Stimulated activated CD8-positive, alpha-beta memory T cell treated with anti-CD3 and anti-CD28 coated beads, Interleukin-4, amount 100 ng/mL, for 24 hours (primary cell): Measurements from ENCODE around the gene ZDHHC6.
"Not testable (repeated sequence)": the region's sequence is repeated elsewhere in the genome, so short reads cannot be mapped to it uniquely, and the experiment has no call there.

Experiments used
- DNase-seq: peaks from one replicate; pipeline ENCODE4 v3.0.0-alpha.2; 2020; ENCODE audit warnings: low read depth

The ZDHHC6 gene

DNA sequence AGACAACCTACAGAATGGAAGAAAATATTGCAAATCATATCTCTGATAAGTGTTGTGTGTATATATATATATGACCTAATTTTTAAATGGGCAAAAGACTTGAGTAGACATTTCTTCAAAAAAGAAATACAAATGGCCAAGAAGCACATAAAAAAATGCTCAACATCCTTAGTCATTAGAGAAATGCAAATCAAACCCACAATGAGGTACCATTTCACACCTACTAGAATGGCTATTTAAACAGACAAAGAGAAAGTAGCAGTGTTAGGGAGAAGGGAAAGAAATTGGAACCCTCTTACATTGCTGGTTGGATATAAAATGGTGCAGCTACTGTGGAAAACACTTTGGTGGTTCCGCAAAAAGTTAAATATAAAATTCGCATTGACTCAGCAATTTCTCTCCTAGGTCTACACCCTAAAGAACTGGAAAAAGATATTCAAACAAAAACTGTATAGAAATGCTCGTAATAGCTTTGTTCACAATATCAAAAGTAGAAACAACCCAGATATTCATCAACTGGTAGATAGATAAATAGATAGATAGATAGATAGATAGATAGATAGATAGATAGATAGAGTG lies 56.5 kb downstream of the ZDHHC6 start:
- DNase-seq: no peak

- DNase-seq: no peak
Observed at GRCh38 chr10:112389271-112389822, 57.4 kb downstream of the ZDHHC6 start.

DNA sequence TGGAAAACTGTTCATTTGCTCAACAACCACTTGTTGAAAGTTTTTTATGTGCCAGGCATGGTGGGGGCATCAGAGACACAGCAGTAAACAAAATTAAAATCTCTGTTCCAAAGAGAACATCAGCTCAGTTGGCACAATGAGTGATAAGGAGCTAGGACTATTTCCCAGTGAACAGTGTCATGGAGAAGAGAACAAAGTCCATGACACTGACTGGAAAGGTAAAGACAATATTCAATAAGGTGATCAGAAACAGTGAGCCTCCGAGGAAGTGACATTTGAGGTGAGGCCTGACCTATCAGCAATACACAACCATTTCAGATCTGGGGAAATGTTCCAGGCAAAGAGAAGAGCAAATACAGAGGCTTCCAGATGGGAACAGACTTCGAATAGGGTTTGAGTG lies 58.2 kb downstream of the ZDHHC6 start:
- DNase-seq: no peak

DNA sequence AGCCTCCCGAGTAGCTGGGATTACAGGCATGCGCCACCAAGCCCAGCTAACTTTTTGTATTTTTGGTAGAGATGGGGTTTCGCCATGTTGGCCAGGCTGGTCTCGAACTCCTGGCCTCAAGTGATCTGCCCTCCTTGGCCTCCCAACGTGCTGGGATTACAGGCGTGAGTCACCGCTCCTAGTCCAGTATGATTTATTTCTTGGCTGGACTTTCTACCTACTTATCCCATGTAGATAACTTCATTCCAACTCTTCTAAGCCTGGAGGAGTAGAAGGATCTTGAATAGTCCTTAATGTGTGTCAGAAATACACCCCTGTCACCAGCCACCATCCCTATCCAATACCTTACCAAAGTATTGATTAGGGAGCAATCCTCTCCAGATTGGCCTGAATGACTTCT lies 58.7 kb downstream of the ZDHHC6 start:
- not testable (repeated sequence) for DNase-seq

- DNase-seq: no peak
Observed at GRCh38 chr10:112385201-112385600, 61.5 kb downstream of the ZDHHC6 start.

- no peak for DNase-seq
Observed at GRCh38 chr10:112384141-112384540, 62.6 kb downstream of the ZDHHC6 start.

GRCh38 chr10:112383325-112383724 lies 63.4 kb downstream of the ZDHHC6 start:
- no peak for DNase-seq

DNA sequence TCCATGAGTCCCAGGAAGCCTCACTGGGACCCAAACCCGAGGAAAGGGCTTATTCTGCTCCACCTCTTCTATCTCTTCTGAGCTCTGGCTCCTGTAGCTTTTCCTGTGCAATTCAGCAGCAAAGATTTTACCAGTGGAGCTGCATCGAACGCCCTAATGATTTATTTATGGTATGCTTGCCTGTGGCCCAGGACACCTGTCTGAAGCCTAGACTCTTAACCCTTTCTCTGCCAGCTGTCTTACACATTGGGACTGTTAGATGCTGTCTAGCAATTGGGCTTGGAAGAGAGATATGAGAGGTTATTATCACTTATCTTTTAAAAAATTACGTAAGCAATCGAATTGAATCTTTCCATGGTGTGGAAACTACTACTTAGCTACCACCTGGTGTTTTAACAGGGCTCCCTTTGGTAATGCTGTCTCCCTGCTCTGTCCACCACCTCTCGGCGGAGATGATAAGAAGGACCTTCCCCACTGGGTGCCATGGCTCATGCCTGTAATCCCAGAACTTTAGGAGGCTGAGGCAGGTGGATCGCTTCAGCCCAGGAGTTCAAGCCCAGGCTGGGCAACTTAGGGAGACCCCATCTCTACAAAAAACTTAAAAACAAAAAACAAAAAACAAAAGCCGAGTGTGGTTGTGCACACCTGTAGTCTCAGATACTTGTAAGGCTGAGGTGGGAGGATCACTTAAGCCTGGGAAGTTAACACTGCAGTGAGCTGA lies 64.0 kb downstream of the ZDHHC6 start:
- DNase-seq: no peak
